ENCODE data around the gene AGBL1. TPM values are rescaled to one million over a fixed set of nuclear protein-coding genes. Genes with fewer than 3 reads are reported as not detected.

The AGBL1 gene
- polyA plus RNA-seq, 1 experiment = not detected

DNA sequence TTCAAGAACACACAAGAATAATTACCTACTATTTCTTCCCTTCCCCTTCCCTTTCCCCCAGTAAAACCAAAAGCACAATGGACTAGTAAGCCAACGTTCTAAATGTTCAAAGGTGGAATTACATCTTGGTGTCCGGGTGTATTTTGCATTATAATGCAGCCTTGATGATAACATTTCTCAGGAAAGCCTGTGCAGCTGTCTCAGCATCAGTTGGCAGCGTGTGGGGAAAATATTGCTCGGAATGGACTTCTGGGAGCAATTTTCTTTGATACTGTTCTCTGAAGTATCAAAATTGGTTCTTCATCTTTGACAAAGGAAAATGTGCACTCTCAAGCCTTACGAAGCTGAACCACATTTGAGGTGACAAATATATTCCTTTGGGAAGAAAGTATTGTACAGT lies 198.9 kb downstream of the AGBL1 start:
- CTCF ChIA-PET = no interaction called here
- no peak for DNase-seq (ENCODE audit: low read depth)
- Histone ChIP-seq H3K27me3 (ENCODE audit: control insufficient read depth, insufficient read depth, low read length) (no peaks in the 10 kb centered on the region), H3K4me3 (ENCODE audit: low read depth, low read length) (no peak overlapping the region), H3K36me3 (ENCODE audit: control insufficient read depth, insufficient read depth, low read length) (no peaks in the 10 kb centered on the region)
- TF ChIP-seq, protein P1, sequence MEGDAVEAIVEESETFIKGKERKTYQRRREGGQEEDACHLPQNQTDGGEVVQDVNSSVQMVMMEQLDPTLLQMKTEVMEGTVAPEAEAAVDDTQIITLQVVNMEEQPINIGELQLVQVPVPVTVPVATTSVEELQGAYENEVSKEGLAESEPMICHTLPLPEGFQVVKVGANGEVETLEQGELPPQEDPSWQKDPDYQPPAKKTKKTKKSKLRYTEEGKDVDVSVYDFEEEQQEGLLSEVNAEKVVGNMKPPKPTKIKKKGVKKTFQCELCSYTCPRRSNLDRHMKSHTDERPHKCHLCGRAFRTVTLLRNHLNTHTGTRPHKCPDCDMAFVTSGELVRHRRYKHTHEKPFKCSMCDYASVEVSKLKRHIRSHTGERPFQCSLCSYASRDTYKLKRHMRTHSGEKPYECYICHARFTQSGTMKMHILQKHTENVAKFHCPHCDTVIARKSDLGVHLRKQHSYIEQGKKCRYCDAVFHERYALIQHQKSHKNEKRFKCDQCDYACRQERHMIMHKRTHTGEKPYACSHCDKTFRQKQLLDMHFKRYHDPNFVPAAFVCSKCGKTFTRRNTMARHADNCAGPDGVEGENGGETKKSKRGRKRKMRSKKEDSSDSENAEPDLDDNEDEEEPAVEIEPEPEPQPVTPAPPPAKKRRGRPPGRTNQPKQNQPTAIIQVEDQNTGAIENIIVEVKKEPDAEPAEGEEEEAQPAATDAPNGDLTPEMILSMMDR (IDR thresholded peaks at IDR 0.05; ENCODE audit: insufficient read depth, low read depth, low read length) = no peak
- POLR2A ChIA-PET = no interaction called here

DNA sequence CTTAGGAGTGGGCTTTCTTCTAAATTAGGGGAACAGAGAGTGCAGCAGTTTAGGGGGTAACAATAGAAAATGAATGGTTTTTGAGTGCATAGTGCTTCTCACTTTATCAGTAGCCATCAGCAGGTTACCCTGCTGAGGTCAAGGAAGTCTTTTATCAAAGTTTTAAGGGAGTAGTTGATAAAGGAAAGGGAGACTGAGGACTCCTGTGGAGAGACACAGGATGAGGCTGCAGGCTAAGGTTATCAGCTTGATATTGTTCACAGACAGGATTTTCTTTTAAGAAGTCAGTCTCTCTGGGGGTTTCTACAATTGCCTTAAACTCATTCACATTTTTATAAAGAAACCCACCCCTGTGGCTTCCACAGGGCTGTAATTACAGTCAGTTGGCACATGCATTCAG lies 205.0 kb downstream of the AGBL1 start:
- POLR2A ChIA-PET = no interaction called here
- CTCF ChIA-PET = no interaction called here
- DNase-seq (ENCODE audit: low read depth) = no peak
- TF ChIP-seq, protein P1 (IDR thresholded peaks at IDR 0.05; ENCODE audit: insufficient read depth, low read depth, low read length) = no peak
- Histone ChIP-seq H3K27me3 (ENCODE audit: control insufficient read depth, insufficient read depth, low read length) (no peaks in the 10 kb centered on the region), H3K36me3 (ENCODE audit: control insufficient read depth, insufficient read depth, low read length) (no peaks in the 10 kb centered on the region), H3K4me3 (ENCODE audit: low read depth, low read length) (no peak overlapping the region)

DNA sequence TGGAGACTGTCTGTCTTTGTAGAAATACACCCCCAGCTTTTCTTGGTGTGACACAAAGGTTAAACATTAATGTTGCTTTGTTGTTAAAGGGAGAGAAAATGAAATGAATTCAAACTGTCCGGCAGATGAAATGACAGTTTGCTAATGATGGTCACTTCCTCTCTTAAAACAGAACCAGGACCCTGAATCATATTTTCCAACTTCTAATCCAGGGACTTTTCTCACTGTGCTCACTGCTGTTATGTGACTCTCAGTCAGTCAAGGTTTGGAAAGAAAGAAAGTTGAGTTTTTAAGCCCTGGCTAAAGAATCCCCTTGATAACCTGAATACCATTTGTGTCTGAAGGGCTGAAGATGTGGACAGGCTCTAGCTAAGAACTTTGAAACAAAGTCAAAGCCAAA lies 215.8 kb downstream of the AGBL1 start:
- TF ChIP-seq, protein P1 (IDR thresholded peaks at IDR 0.05; ENCODE audit: insufficient read depth, low read depth, low read length) = no peak
- POLR2A ChIA-PET = no interaction called here
- H3K27me3 ChIP-seq (ENCODE audit: control insufficient read depth, insufficient read depth, low read length) = no peaks in the 10 kb centered on the region
- no peak for DNase-seq (ENCODE audit: low read depth)
- H3K36me3 ChIP-seq (ENCODE audit: control insufficient read depth, insufficient read depth, low read length) = no peaks in the 10 kb centered on the region
- CTCF ChIA-PET = no interaction called here
- H3K4me3 ChIP-seq (ENCODE audit: low read depth, low read length) = no peak overlapping the region

DNA sequence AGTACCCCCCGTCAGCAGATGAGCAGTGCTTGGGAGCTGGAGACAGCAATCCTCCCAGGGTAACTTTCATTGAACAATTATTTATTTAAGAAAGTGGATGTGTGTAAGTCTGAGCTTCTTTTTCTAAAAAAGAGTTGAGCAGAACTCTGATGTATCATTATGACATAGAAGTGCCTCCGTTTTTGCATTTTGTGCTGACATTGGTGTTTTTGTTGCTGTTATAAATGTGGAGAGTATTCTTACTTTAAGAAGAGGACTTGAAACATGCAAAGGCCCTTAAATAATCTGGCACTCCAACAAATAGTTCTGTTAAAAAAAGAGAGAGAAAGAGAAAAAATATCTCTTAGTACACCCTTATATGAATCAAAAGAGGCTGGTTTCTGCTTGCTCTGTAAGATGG lies 217.1 kb downstream of the AGBL1 start:
- ChIA-PET POLR2A (no interaction called here), CTCF (no interaction called here)
- TF ChIP-seq, protein P1 (IDR thresholded peaks at IDR 0.05; ENCODE audit: insufficient read depth, low read depth, low read length) = no peak
- no peak for DNase-seq (ENCODE audit: low read depth)
- no peak overlapping the region for H3K4me3 ChIP-seq (ENCODE audit: low read depth, low read length)
- no peaks in the 10 kb centered on the region for H3K36me3 ChIP-seq (ENCODE audit: control insufficient read depth, insufficient read depth, low read length)
- no peaks in the 10 kb centered on the region for H3K27me3 ChIP-seq (ENCODE audit: control insufficient read depth, insufficient read depth, low read length)

DNA sequence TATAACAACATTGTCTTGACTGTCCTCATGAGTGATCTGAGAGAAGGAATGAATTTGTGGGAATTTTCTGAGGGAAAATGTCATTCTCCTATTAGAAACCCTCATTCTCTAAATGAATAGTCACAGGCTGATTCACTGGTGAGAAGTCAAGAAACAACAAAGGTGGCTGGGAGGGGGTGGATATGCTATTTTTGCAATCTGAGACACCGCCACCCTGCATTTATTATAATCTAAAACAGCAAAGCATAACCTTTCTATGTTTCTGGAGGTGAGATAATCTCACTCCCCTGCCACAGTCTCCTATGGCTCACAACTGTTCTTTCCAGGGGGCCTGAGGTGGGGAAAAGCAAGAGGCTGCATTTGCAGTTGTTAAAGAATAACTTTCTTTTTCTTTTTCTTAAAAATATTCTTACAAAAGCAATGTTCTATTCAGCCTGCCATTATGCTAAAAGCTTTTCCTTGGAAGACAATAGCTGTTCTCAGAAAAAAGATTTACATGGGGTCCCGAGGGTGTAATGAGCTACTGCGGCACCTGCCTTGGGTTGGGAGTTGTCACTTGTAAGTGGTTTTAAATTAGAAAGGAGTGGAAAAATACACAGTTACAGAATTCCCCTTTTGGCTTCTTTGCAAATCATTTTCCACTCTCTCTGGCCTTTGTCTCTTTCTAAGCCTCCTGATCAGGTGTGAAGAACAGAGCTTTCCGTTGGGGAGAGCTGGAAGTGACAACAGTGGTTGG lies 220.9 kb downstream of the AGBL1 start:
- POLR2A ChIA-PET = no interaction called here
- no peaks in the 10 kb centered on the region for H3K36me3 ChIP-seq (ENCODE audit: control insufficient read depth, insufficient read depth, low read length)

More for the DNA sequence above, 220.9 kb downstream of the AGBL1 start:
- TF ChIP-seq, protein P1 (IDR thresholded peaks at IDR 0.05; ENCODE audit: insufficient read depth, low read depth, low read length) = no peak
- no peak overlapping the region for H3K4me3 ChIP-seq (ENCODE audit: low read depth, low read length)
- no peak for DNase-seq (ENCODE audit: low read depth)
- no peaks in the 10 kb centered on the region for H3K27me3 ChIP-seq (ENCODE audit: control insufficient read depth, insufficient read depth, low read length)
- CTCF ChIA-PET = no interaction called here

Measured in BJ (cell line).